Measurements from ENCODE around the gene CWH43.
"Not testable (repeated sequence)": the region's sequence is repeated elsewhere in the genome, so short reads cannot be mapped to it uniquely, and the experiment has no call there.

CWH43 gene

GRCh38 chr4:48974979-48975640 is 11.0 kb upstream of the CWH43 start:
- in situ Hi-C loops (cut with MboI; ENCODE audit: low sequenced_read_pairs), result no loop called here

DNA sequence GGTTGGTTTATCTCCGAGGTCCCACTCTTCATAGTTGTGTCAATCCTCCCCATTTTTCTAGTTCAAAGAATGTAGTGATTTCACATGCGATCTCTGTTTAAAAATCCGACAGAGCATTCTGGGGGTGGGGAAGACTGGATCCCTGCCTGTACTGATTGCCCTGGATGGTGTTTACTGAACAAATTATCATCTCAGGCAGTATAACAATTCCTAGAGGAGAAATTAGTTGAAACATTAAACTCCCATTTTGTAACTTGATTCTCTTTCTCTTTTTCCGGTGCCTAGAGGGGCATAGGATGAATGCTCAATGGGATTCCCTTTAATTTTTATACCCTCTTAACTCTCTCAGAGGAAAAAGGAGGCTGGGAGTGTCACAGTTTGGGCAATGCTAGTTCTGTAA is 10.0 kb upstream of the CWH43 start:
- in situ Hi-C loops (cut with MboI; ENCODE audit: low sequenced_read_pairs), result no loop called here

- in situ Hi-C loops (cut with MboI; ENCODE audit: low sequenced_read_pairs), result no loop called here
These were observed 6.0 kb upstream of the CWH43 start for GRCh38 chr4:48979914-48980579.

DNA sequence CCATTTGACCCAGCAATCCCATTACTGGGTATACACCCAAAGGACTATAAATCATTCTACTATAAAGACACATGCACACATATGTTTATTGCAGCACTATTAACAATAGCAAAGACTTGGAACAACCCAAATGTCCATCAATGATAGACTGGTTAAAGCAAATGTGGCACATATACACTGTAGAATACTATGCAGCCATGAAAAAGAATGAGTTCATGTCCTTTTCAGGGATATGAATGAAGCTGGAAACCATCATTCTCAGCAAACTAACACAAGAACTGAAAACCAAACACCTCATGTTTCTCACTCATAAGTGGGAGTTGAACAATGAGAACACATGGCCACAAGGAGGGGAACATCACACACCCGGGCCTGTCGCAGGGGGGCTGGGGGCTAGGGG is 2.1 kb upstream of the CWH43 start:
- in situ Hi-C loops (cut with MboI; ENCODE audit: low sequenced_read_pairs), result not testable (repeated sequence)

DNA sequence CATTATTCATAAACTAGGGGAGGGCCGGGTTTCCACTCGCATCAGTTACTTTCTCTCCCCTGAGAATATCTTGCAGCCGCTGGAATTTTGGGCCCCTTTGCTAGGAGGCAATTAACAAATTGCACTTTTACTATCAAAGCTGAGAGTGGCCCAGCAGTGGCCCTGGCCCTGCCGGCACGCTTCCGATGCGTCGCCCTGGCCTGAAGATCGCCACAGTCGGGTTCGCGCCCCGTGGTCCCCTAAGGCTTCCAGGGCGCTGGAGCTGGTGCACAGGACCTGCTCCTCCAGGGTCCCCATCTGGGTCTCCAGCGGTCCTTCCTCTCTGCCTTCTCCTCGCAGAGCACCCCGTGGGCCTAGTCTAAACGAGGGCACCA is 486 bp upstream of the CWH43 start:
- in situ Hi-C loops (cut with MboI; ENCODE audit: low sequenced_read_pairs), result no loop called here

DNA sequence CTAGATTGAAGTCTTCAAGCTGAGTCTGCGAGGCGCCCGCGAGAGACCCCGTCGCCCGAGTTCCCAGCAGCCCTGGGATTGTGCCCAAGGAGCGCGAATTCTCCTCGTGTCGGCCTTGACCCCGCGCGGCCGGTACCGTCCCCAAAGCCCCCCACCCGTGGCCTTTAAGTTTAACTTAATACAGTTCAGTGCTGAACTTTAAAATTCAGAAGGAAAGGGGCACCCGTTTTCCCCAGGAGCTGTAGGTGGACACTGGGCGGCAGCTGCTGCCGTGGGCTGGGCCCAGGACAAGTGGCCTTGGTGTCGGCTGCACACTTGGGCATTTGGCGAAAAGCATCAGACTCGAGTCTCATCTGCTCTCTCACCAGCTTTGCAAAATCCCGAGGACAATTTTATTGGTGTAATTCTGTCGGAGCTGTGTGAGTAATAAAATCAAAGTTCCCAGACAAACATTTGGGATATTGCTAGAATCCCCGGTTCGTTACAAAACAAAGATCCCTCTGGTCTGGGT is 634 bp downstream of the CWH43 start:
- in situ Hi-C loops (cut with MboI; ENCODE audit: low sequenced_read_pairs), result no loop called here

- in situ Hi-C loops (cut with MboI; ENCODE audit: low sequenced_read_pairs), result no loop called here
These were observed 3.6 kb downstream of the CWH43 start for GRCh38 chr4:48989461-48990203.

DNA sequence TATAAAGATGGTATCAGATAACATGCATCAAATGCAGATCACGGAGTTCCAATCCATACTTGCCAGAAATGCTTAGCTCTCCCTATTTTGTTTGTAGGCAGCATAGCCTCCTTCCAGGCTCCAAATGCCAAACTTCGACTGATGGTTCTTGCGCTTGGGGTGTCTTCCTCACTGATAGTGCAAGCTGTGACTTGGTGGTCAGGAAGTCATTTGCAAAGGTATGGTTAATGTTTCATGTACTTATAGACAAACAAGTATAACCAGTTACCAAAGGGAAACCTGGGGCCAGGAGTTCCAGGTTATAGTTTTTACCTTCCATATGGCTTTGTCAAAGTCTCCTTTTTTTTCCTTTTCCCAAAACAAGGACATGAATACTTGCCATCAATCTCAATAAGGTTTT is 5.3 kb downstream of the CWH43 start:
- in situ Hi-C loops (cut with MboI; ENCODE audit: low sequenced_read_pairs), result no loop called here

DNA sequence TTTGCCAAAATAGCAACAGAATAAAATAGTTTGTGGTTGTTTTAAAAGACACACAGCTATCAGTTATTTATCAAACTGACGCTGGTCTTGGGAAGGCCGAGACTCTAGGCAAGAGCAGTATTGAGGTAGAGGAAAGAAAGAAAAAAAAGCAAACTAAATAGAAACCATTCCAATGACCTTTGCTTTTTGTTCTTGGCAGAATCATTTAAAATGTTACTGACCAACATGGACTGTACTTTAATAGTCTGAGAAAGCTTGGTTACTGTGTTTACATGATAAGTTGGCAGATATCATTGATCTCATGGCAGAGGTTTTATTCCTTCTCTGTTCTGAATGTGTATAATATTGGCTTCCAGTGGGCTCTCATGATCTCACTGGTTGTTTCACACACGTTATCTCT is 11.9 kb downstream of the CWH43 start:
- in situ Hi-C loops (cut with MboI; ENCODE audit: low sequenced_read_pairs), result no loop called here

DNA sequence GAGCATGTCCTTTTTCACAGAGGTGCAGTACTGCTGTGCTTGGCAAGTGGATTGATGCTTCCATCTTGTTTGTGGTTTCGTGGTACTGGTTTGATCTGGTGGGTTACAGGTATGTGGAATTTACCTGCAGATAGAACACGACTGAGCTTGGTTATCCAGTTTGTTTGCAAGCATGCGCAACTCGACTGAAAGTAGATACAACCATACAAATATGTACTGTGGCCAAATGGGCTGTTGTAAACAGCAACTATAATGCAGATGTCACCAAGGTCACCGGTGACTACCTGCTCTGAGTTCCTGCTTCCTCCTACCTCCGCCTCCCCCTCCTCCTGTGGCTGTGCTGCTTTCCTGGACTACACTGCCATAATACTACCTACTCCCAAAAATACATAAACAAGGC is 12.4 kb downstream of the CWH43 start:
- in situ Hi-C loops (cut with MboI; ENCODE audit: low sequenced_read_pairs), result no loop called here

GRCh38 chr4:49000806-49001205 is 14.7 kb downstream of the CWH43 start:
- in situ Hi-C loops (cut with MboI; ENCODE audit: low sequenced_read_pairs), result no loop called here

- in situ Hi-C loops (cut with MboI; ENCODE audit: low sequenced_read_pairs), result no loop called here
These were observed 16.9 kb downstream of the CWH43 start for GRCh38 chr4:49002931-49003330.

GRCh38 chr4:49018718-49019295 is 32.7 kb downstream of the CWH43 start:
- in situ Hi-C loops (cut with MboI; ENCODE audit: low sequenced_read_pairs), result no loop called here

DNA sequence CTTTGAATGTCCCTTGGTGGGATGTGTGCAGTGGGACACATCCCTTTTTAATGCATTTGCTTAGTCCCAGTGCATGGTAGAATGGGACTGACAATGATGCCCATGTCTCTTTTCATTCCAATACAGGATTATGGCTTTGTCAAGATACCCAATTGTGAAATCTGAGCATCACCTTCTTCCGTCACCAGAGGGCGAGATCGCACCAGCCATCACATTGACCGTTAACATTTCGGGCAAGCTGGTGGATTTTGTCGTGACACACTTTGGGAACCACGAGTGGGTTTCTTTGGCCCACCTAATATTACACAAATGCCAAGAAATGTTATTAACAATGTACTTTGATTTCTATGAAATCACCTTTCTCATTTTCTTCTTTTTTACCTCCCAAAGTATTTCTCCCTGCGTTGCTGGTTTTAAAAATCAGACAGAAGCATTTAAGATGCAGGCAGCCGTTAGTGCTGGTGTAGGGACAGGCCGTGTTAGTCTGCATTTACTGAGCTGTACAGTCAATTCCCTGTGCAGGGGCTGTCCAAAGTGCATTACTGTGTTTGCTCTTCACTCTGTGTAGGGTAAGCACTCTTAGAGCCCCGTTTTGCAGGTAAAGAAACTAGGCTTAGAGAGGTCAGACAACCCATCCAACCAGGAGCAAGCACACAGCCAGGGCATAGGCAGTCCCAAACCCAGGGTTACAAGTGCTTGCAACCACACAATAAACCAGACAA is 46.5 kb downstream of the CWH43 start:
- in situ Hi-C loops (cut with MboI; ENCODE audit: low sequenced_read_pairs), result no loop called here

- in situ Hi-C loops (cut with MboI; ENCODE audit: low sequenced_read_pairs), result no loop called here
These were observed 50.5 kb downstream of the CWH43 start for GRCh38 chr4:49036528-49036927.

GRCh38 chr4:49044270-49044669 is 58.2 kb downstream of the CWH43 start:
- in situ Hi-C loops (cut with MboI; ENCODE audit: low sequenced_read_pairs), result no loop called here

DNA sequence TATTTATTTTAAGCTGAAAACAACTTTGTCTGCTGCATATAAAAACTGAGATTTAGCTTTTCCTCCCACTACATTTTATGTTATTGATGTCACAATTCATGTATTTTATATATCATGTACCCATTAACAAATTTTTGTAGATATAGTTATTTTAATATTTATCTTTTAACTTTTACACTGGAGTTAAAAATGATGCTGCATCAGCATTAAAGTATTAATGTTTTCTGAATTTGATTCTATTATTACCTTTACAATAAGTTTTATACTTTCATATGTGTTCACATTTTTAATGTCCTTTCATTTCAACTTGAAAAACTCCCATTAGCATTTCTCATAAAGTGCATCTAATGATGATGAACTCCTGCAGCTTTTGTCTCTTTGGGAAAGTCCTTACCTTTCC is 72.2 kb downstream of the CWH43 start:
- in situ Hi-C loops (cut with MboI; ENCODE audit: low sequenced_read_pairs), result no loop called here

- in situ Hi-C loops (cut with MboI; ENCODE audit: low sequenced_read_pairs), result no loop called here
These were observed 77.6 kb downstream of the CWH43 start for GRCh38 chr4:49063670-49064069.

- in situ Hi-C loops (cut with MboI; ENCODE audit: low sequenced_read_pairs), result not testable (repeated sequence)
These were observed 86.1 kb downstream of the CWH43 start for GRCh38 chr4:49072196-49072595.

GRCh38 chr4:49091883-49092282 is 105.8 kb downstream of the CWH43 start:
- in situ Hi-C loops (cut with MboI; ENCODE audit: low sequenced_read_pairs), result not testable (repeated sequence)

- in situ Hi-C loops (cut with MboI; ENCODE audit: low sequenced_read_pairs), result not testable (repeated sequence)
These were observed 106.6 kb downstream of the CWH43 start for GRCh38 chr4:49092608-49093135.

Data from hTERT RPE-1 (cell line).